Pulmonary artery endothelial cell (primary cell): ENCODE data around the gene CA7. TPM values are rescaled to one million over a fixed set of nuclear protein-coding genes. Genes with fewer than 3 reads are reported as not detected.
"Not testable (repeated sequence)": the region's sequence is repeated elsewhere in the genome, so short reads cannot be mapped to it uniquely, and the experiment has no call there.

ENCODE experiments used
- DNase-seq: peaks from one replicate; pipeline ENCODE4 v3.0.0-alpha.2; 2011; ENCODE audit warnings: low read depth, low spot score
- total RNA-seq: library from RNA; depleted of rRNA; stranded (reverse); fragments of >200 nt; gene quantifications from 2 replicates; pipeline ENCODE4 v1.2.3, GENCODE V29; 2014

Gene CA7
- total RNA-seq, 1 donor from 2014 or later, result not detected

- no peak for DNase-seq
Measured at GRCh38 chr16:66846266-66846665, 2.1 kb downstream of the CA7 start.

- DNase-seq, result no peak
Measured at GRCh38 chr16:66846831-66847230, 2.6 kb downstream of the CA7 start.

GRCh38 chr16:66847533-66848067 lies 3.4 kb downstream of the CA7 start:
- DNase-seq, result no peak

- DNase-seq, result no peak
Measured at GRCh38 chr16:66848172-66848571, 4.0 kb downstream of the CA7 start.

- no peak for DNase-seq
Measured at GRCh38 chr16:66849021-66849420, 4.8 kb downstream of the CA7 start.

GRCh38 chr16:66849549-66849948 lies 5.3 kb downstream of the CA7 start:
- DNase-seq, result no peak

- DNase-seq, result no peak
Measured at GRCh38 chr16:66850115-66850815, 6.1 kb downstream of the CA7 start.

GRCh38 chr16:66851166-66851964 lies 7.2 kb downstream of the CA7 start:
- no peak for DNase-seq

GRCh38 chr16:66853261-66854139 lies 9.3 kb downstream of the CA7 start:
- DNase-seq, result no peak

- no peak for DNase-seq
Measured at GRCh38 chr16:66856184-66856730, 12.0 kb downstream of the CA7 start.

- no peak for DNase-seq
Measured at GRCh38 chr16:66856801-66857200, 12.6 kb downstream of the CA7 start.

- DNase-seq, result no peak
Measured at GRCh38 chr16:66857437-66857836, 13.2 kb downstream of the CA7 start.

GRCh38 chr16:66858740-66859396 lies 14.7 kb downstream of the CA7 start:
- DNase-seq, result no peak

- no peak for DNase-seq
Measured at GRCh38 chr16:66859397-66860068, 15.3 kb downstream of the CA7 start.

- DNase-seq, result no peak
Measured at GRCh38 chr16:66862023-66862520, 17.9 kb downstream of the CA7 start.

- DNase-seq, result no peak
Measured at GRCh38 chr16:66863707-66864106, 19.5 kb downstream of the CA7 start.

- no peak for DNase-seq
Measured at GRCh38 chr16:66869424-66869823, 25.2 kb downstream of the CA7 start.

- not testable (repeated sequence) for DNase-seq
Measured at GRCh38 chr16:66871363-66871762, 27.1 kb downstream of the CA7 start.

- no peak for DNase-seq
Measured at GRCh38 chr16:66871840-66872239, 27.6 kb downstream of the CA7 start.

- DNase-seq, result no peak
Measured at GRCh38 chr16:66872559-66872942, 28.3 kb downstream of the CA7 start.
